Superior temporal gyrus (tissue), 1 donor: ENCODE measurements around the gene HOXA5.

Experiments used
- DNase-seq: peaks from one replicate; pipeline ENCODE4 v3.0.0-alpha.2; 2016; ENCODE audit errors: extremely low spot score

HOXA5 gene

DNA sequence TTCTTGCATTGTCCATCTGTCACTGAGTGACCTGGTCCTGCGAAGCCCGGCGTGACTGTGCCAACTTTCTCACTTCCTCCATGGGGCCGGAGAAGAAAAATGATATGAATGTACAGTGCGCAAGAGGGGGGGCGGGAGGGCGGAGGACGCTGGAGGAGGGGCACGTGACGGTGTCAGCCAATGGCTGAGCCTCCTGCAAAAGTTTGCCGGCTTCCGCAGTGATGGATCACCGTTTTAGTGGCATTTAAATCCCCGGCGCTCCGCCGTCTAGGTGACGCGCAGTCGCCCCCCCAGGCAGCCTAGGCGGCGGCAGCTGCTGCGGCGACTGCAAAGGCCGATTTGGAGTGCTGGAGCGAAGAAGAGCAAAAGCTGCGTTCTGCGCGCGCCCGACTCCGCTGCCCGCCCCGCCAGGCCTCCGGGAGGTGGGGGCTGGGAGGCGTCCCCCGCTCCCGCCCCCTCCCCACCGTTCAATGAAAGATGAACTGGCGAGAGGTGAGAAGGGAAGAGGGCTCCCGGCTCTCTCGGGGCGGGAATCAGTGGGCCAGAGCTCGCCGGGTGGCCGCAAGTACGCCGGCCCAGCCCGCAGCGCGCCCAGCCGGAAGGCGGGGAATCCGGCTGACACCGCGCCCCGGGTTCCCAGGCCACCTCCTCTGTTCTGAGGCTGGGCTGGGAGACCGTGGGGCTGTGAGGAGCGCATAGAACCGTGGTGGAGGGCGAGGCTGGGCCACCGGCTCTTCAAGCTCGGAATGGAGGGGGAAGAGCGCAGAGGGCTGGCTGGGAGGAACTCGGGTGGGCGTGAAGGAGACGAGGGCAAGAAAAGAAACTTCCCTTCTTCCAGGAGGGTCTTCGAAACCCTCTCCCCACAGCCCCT lies 47.3 kb downstream of the HOXA5 start, which contains the start of gene HOXA1:
HOXA1 (minus strand) TSS at position 104 of the 871 bp plus-strand sequence; CDS start at position 16, 88 bp downstream.
- no peak for DNase-seq

DNA sequence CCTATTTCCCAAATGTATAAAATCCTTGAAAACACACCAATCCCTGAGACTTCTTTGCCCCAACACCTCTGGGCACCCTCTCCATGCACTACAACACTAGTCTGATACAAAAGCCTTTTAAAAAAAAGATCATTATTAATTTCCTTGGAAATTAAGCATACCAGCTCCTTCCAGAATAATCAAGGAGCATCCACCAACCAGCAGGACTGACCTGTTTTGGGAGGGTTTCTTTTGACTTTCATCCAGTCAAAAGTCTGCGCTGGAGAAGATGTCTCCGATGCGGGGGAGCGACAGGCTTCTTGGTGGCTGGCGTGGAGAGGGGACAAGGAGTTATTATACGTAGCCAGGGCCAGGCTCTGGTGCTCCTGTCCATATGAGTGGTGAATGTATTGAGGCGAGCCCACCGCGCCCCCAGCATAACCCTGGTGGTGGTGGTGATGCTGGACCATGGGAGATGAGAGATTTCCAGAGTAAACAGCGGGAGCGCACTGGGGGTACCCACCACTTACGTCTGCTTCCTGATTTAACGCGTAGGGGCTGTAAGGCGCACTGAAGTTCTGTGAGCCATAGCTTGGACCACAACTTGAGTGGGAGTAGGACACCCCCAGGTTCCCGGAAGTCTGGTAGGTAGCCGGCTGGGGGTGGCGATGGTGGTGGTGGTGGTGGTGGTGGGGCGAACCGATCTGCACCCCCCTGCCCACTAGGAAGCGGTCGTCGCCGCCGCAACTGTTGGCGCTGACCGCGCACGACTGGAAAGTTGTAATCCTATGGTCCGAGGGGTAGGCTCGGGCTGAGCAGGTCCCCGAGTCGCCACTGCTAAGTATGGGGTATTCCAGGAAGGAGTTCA lies 48.2 kb downstream of the HOXA5 start:
- no peak for DNase-seq

DNA sequence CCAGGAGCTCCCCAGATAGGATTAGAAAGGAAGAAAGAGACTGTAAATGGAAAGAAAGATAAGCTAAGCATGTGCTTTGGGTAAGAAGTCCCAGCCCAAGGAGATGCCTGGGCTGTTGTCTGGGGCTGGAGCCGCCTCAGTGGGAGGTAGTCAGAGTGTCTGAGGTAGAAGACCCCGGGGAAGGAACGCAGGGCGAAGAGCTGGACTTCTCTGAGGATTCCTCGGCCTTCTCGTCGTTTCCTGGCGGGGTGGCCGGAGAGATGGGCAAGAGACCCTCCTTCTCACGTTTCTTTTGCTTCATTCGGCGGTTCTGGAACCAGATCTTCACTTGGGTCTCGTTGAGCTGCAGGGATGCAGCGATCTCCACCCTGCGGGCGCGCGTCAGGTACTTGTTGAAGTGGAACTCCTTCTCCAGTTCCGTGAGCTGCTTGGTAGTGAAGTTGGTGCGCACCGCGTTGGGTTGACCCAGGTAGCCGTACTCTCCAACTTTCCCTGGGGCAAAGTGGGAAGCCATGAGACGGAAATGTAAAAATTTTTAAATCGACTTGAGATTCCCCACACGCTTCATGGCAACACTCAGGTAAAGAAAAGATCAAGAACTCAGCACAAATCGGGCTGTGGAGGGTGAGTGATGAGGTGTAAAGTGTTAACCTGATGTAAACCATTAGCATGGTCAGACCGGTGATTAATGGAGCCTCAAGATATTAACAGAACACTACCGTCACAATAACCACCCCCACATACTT lies 49.0 kb downstream of the HOXA5 start:
- no peak for DNase-seq

DNA sequence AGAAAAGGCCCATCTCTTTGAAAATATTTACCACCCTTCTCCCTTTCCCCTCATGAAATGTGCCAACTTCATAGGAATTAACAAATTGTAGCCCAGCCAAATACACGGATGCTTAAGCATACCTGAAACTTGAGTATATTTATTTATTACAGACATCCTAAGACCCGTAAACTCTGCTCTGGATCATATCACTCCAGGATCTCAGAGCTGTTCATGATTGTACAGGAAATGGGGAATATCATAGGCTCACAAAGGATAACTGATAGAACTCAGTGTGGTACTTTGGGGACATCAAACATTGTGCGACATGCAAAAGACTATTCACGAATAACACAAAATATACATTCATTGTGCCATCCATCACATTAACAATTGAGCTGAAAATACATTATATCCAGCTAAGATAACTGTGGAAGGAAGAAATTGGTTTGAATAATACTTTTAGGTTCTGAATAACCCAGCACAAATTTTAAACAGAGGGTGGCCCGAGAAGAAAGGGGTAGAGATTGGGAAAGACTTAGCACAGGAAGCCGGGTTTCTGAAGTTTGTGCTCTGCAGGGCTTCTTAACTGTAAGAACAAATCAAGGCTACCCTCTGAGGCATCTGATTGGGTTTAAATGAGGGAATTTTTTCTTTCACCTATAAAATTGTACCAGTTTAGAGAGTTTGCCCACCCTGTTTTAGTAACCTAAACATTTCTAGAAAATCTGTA lies 50.1 kb downstream of the HOXA5 start:
- no peak for DNase-seq

DNA sequence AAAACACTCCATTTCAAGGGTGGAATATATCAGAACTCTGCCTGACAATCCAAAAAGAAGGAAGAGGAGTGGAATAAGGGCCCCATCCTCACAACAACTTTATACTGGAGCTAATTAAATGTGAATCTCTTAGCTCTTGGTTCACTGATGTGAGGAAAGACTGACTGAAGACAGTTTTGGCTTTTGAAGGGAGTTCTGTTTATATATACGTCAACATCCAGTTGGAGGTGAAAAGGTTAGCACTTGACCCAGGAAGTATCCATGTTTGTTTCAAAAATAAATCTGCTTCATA lies 50.7 kb downstream of the HOXA5 start:
- no peak for DNase-seq

DNA sequence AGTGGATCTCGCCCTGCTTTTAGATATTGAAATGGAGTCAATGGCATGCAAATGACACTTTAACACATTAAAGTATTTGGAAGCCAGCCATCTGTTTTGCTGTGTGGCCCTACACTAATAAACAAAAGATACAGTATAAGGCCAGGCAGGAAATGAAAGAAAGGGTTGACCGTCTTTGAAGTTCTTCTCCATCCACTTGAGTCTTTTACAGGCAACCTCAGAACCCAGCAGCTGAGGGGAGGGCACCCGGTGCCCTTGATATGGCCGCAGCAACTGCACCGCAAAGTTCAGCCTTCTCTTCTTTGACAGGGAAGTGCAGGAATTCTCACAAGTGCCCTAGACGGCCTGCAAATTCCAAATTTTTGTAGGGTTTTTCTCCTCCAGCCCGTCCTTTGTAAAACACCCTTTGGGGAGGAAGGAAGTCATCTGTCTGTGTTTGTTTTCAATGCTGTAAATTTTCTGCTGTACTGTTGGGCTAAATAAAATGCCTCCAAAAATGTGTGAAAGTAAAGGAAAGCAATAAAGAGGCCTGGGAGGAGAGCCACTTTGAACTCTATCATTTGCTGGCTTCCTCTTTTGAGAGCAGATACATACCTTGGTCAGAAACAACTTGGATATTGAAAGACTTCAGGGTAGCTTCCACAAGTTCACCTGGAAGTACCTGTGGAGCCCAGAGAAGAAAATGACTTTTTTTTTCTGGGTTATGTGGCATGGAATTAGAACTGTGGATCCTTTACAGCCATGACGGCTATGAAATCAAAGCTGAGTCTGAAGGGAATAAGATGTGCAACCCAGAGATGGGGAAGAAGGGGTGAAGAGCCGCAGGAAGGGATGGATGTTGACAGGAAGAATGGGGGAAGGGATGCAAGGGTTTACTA lies 51.3 kb downstream of the HOXA5 start:
- DNase-seq: no peak

DNA sequence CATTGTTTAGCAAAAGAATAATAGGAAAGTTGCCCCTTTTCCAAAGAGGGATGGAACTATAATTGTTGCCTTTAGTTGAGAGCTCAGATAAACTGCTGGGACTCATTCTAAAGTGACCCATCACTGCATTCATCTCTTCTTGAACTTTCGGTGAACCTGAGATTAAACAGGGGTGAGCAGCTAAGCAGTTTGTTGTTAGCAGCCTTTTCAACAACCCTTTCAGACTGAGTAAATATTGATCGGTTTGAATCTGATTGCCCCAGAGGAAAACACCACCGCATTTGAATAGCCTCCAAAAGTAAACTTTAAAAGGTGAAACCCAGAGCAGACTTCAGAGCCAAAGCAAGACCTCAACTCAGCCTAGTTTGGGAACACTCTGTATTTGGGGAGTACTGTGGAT lies 52.4 kb downstream of the HOXA5 start:
- DNase-seq: no peak
